Muscle of leg (tissue), 11 donors: Measurements from ENCODE around the gene ULBP1. TPM values are rescaled to one million over a fixed set of nuclear protein-coding genes. Genes with fewer than 3 reads are reported as not detected.
"Not testable (repeated sequence)": the region's sequence is repeated elsewhere in the genome, so short reads cannot be mapped to it uniquely, and the experiment has no call there.

ENCODE experiments used
- DNase-seq: peaks from one replicate; pipeline ENCODE4 v3.0.0; 2013
- H3K27ac ChIP-seq: one replicate; pipeline ENCODE4 v1.5.1; 2013; ENCODE audit warnings: mild to moderate bottlenecking, low read length, control low read depth
- H3K27me3 ChIP-seq: one replicate; pipeline ENCODE4 v1.6.1; 2013; ENCODE audit warnings: low read length; ENCODE audit not compliant: control insufficient read depth, insufficient read depth
- H3K36me3 ChIP-seq: one replicate; pipeline ENCODE4 v1.6.1; 2013; ENCODE audit warnings: low read length; ENCODE audit not compliant: control insufficient read depth, insufficient read depth
- H3K4me1 ChIP-seq: one replicate; pipeline ENCODE4 v1.6.1; 2013; ENCODE audit warnings: low read length; ENCODE audit not compliant: control insufficient read depth, insufficient read depth
- H3K4me3 ChIP-seq: one replicate; pipeline ENCODE4 v1.5.1; 2013; ENCODE audit warnings: low read length, control low read depth
- H3K9me3 ChIP-seq: replicated peaks from 2 replicates; pipeline ENCODE4 v1.6.1; 2013; ENCODE audit warnings: low read depth, low read length; ENCODE audit not compliant: control insufficient read depth
- WGBS: methylation state at CpG from one replicate; pipeline ENCODE4 v1.1.5; 2013; ENCODE audit warnings: missing lambda C conversion rate; ENCODE audit not compliant: insufficient coverage; 5-methylcytosine and 5-hydroxymethylcytosine counted together
- polyA plus RNA-seq, 8 donors: library from polyadenylated mRNA; unstranded; fragments of 120-200 nt; gene quantifications; one replicate each; pipeline versions ENCODE4 v1.2.1 to v1.2.3, GENCODE V29; 2013; ENCODE audit warnings: inconsistent platforms in 1 of 8, low replicate concordance in 1 of 8; ENCODE audit not compliant: insufficient read length in 8 of 8, insufficient read depth in 1 of 8
- total RNA-seq: library from RNA; stranded (reverse); fragments of 120-200 nt; gene quantifications from one replicate; pipeline ENCODE4 v1.2.4, GENCODE V29; 2013

Gene ULBP1
- total and polyA plus RNA-seq, 9 donors, result 0.13 to 0.71 (median 0.39) TPM

DNA sequence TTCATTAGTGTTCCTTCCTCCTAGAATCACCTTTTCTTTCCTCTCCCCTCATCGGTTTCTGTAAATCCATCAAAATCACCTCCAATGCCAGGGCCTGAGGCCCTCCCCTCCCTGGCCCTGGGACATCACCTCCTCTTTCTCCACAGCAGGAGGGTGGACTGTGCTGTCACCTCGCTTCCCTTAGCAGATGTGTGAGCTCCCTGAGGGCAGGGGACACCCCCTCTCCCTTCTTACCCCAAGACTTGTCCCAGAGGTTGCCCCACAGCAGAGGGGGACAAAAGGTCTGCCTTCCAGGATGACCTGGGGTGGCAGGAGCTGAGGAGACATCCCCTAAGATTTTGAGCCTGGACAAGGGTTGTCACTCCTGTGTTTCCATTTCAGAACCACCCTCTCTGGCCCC, 5.9 kb downstream of the ULBP1 start:
- Histone ChIP-seq H3K27ac (no peak overlapping the region), H3K4me3 (no peak overlapping the region), H3K36me3 (no peaks in the 10 kb centered on the region), H3K4me1 (peaks cover 9% of the 10 kb centered on the region), H3K27me3 (peaks cover 82% of the 10 kb centered on the region), H3K9me3 (no peaks in the 10 kb centered on the region)
- no CpG with 5 or more reads among the region's 2 CpGs for WGBS
- DNase-seq, result no peak

DNA sequence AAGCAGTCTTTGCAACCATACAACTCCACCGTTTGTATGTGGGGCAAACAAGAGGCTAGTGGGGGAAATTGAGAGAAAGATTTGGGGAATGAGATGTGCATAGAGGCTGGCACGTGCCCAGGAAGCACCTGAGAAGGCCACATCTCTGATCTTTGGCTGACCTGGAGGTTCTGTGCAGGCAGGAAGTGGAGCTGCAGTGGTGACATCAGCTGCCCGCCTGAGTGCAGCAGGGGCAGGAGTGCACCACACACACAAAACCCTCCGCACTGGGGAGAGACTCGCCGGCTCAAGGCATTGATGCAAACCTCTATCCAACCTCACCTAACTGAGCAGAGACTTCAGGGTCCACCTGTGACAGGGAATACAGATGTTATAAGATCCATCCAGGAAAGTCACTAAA, 10.7 kb downstream of the ULBP1 start:
- 29% methylated on average over 1 of the region's 6 CpGs for WGBS

DNA sequence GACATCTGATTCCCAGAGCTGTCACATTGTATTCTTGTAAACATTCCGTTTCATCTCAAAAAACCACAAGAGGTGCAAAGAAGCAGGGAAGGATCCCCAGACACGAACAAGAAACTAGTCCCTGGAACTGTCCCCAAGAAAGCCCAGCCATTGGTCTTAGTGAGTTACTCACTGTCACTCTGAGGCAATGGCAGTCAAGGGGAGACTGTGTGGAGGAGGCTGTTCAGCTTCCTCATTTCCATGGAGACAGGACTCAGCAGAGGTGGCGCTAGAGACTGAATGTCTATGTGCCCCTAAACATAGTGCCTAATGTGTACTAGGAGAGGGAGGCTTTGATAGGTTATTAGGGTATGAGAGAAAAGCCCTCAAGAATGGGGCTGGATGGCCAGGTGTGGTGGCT, 11.1 kb downstream of the ULBP1 start:
- H3K27ac ChIP-seq, result no peak overlapping the region
- no peaks in the 10 kb centered on the region for H3K36me3 ChIP-seq
- 17% methylated on average over 2 of the region's 3 CpGs for WGBS
- no peaks in the 10 kb centered on the region for H3K4me1 ChIP-seq
- no peak for DNase-seq
- no peaks in the 10 kb centered on the region for H3K9me3 ChIP-seq
- H3K27me3 ChIP-seq, result peaks cover 69% of the 10 kb centered on the region
- no peak overlapping the region for H3K4me3 ChIP-seq

More for the DNA sequence above, 10.7 kb downstream of the ULBP1 start:
- peaks cover 73% of the 10 kb centered on the region for H3K27me3 ChIP-seq
- H3K4me3 ChIP-seq, H3K27ac ChIP-seq, H3K36me3 ChIP-seq, DNase-seq, H3K9me3 ChIP-seq, H3K4me1 ChIP-seq: not testable (repeated sequence)

DNA sequence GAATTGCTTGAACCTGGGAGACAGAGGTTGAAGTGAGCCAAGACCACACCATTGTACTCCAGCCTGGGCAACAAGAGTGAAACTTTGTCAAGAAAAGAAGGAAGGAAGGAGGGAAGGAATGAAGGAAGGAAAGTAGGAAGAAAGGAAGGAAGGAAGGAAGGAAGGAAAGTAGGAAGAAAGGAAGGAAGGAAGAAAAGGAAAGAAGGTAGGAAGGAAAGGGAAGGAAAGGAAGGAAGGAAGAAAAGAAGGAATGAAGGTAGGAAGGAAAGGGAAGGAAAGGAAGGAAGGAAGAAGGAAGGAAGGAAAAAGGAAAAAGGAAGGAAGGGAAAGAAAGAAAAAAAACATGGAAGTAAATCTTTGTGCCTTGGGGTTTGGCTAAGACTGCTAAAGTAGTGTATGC, 11.7 kb downstream of the ULBP1 start:
- Histone ChIP-seq H3K27me3 (peaks cover 67% of the 10 kb centered on the region), H3K36me3 (no peaks in the 10 kb centered on the region), H3K4me3 (no peak overlapping the region), H3K9me3 (no peaks in the 10 kb centered on the region), H3K27ac (no peak overlapping the region), H3K4me1 (no peaks in the 10 kb centered on the region)
- DNase-seq, result no peak

DNA sequence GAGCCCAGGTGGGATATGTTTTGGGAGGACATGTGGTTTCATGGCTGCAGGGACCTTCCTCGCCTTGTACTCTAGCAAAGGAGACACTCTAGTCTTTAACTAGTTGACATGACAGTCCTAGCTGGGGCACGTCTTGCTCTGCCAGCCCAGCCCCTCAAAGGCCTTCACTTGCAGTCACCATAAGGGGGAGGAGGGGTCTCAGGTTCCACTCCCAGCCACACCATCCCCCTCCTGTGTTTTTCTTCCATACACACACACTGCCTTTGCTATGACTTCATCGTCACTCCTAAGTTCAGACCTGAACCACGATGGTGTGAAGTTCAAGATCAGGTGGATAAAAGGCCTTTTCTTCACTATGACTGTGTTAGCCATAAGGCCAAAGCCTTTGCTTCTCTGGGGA, 13.5 kb downstream of the ULBP1 start:
- no peaks in the 10 kb centered on the region for H3K4me1 ChIP-seq
- WGBS, result 20% methylated on average over 2 of the region's 4 CpGs
- H3K9me3 ChIP-seq, result no peaks in the 10 kb centered on the region
- no peaks in the 10 kb centered on the region for H3K36me3 ChIP-seq
- H3K4me3 ChIP-seq, result no peak overlapping the region
- H3K27ac ChIP-seq, result no peak overlapping the region
- no peak for DNase-seq
- H3K27me3 ChIP-seq, result peaks cover 68% of the 10 kb centered on the region

DNA sequence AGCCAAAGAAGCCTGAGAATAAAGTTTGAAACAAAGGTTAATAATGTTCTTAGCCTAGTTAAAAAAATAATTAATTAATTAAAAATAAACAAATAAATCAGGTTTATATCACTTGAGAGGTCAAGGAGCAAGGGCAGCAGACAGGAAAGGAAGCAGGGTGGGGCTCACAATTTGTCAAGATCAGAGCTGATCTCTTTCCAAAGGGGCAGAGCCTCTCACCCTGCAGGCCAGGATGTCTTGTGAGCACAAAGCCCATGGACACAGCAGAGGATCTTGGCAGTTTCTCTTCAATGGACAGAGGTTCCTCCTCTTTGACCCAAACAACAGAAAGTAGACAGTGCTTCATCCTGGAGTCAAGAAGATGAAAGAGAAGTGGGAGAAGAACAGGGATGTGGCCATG, 14.9 kb downstream of the ULBP1 start:
- Histone ChIP-seq H3K9me3 (no peaks in the 10 kb centered on the region), H3K4me3 (no peak overlapping the region), H3K27me3 (peaks cover 75% of the 10 kb centered on the region), H3K36me3 (no peaks in the 10 kb centered on the region), H3K27ac (no peak overlapping the region), H3K4me1 (no peaks in the 10 kb centered on the region)
- DNase-seq, result no peak

DNA sequence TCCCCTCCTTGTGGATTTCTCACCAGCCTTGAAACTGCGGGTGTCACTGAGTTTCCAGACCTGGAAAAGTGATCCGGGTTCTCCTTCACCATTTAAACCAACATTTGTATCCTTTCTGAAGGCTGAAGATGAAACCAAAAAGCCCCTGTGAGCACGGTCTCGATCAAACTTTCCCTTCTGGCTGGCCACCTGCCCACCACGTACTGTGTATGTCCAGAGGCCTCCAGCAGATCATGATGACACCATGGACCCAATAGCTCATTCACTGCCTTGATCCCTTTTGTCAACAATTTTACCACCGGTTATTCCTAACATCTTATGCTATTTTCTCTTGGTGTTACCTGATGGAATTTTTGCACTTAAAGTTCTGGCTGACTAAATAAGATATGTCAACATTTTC, 15.6 kb downstream of the ULBP1 start:
- Histone ChIP-seq H3K4me3 (no peak overlapping the region), H3K9me3 (no peaks in the 10 kb centered on the region), H3K36me3 (no peaks in the 10 kb centered on the region), H3K27me3 (peaks cover 69% of the 10 kb centered on the region), H3K4me1 (no peaks in the 10 kb centered on the region), H3K27ac (no peak overlapping the region)
- WGBS, result 64% methylated on average over 4 of the region's 6 CpGs
- DNase-seq, result no peak

DNA sequence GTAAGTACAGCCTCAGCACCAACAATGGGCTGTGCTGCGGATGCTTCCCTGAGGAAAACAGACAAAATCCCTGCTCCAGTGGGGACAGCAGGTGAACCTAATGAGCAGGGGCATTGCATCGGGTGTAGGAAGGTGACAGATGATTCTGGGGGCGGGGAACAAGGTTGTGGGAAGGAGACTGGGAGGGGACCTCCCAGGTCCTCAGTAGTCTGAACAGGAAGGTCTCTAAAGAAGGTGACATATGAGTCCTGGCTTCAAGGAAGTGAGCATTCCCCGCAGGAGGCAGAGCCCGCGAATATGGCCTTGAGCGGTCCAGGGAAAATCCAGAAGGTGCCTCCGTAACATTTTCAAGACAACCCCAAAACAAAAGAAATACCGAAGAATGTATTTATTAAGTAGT, 19.4 kb downstream of the ULBP1 start:
- WGBS, result 0% methylated on average over 2 of the region's 9 CpGs
- Histone ChIP-seq H3K27ac (no peak overlapping the region), H3K36me3 (no peaks in the 10 kb centered on the region), H3K9me3 (peaks cover 5% of the 10 kb centered on the region), H3K4me1 (no peaks in the 10 kb centered on the region), H3K27me3 (peaks cover 77% of the 10 kb centered on the region), H3K4me3 (no peak overlapping the region)
- DNase-seq, result no peak

DNA sequence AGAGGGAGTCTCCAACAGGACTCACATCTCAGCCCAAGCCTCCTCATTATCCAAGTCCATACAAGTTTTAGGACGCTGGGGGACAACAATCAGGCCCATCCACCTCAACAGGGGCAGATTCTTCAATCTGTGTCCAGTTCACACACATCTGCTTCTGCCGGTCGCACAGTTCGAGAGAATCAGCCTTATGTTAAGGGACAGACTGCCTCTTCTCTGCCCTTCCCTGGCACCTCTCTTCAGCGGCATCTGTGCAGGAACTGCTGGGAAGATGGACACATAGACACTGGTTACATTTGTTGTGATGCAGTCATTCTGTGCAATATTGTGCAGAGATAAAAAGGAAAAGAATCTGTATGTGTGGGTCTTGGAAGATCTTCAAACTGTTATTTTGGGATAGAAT, 21.0 kb downstream of the ULBP1 start:
- WGBS, result no CpG with 5 or more reads among the region's 5 CpGs
- H3K36me3 ChIP-seq, result no peaks in the 10 kb centered on the region
- H3K4me1 ChIP-seq, result peaks cover 3% of the 10 kb centered on the region
- no peak for DNase-seq
- H3K4me3 ChIP-seq, result no peak overlapping the region
- H3K9me3 ChIP-seq, result peaks cover 5% of the 10 kb centered on the region
- no peak overlapping the region for H3K27ac ChIP-seq
- peaks cover 83% of the 10 kb centered on the region for H3K27me3 ChIP-seq

DNA sequence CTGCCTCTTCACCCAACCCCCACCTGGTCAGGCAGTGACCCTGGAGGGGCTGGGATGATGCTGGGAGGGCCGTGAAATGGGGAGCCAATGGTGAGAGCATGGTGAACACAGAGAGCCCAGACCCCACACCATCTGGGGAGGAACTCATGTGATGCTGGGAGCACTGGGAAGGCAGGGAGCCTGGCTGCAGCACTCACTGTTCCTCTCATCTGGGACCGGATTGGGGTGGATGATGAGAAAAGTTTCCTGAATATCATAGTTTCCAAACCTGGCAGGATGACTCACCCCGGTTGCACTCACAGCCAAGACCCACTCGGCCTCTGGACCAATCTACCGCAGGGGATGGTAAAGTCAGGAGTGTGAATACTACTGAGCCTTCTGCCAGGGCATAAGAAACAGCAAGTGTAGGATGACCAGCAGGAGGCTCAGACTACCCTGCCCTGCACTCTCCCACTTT, 21.8 kb downstream of the ULBP1 start:
- peaks cover 87% of the 10 kb centered on the region for H3K27me3 ChIP-seq
- H3K36me3 ChIP-seq, result no peaks in the 10 kb centered on the region
- DNase-seq, result no peak
- no peak overlapping the region for H3K4me3 ChIP-seq
- H3K4me1 ChIP-seq, result peaks cover 10% of the 10 kb centered on the region
- H3K9me3 ChIP-seq, result peaks cover 5% of the 10 kb centered on the region
- WGBS, result no CpG with 5 or more reads among the region's 5 CpGs
- no peak overlapping the region for H3K27ac ChIP-seq

DNA sequence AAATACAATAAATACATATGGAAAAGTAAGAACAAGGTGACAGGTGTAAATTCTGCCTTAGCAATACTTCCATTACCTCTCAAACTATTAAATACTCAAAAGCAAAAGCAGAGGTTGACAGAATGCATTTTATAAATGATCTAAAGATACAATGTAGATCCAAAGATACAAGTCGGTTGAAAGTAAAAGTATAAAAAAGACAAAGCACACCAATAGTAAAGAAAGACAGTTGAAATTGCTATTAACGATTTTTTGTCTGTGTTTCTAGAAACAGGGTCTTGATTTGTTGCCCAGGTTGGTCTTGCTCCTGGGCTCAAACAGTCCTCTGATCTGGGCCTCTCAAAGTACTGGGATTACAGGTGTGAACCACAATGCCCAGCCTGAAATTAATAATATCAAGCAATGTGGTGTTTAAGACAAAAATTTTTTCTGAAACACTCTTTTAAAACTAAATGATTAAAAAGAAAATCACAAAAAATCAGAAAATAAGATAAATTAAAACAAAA, 23.9 kb downstream of the ULBP1 start:
- Histone ChIP-seq H3K36me3 (no peaks in the 10 kb centered on the region), H3K4me3 (no peak overlapping the region), H3K9me3 (peaks cover 5% of the 10 kb centered on the region), H3K27ac (no peak overlapping the region), H3K4me1 (peaks cover 19% of the 10 kb centered on the region), H3K27me3 (peaks cover 87% of the 10 kb centered on the region)
- WGBS, result 33% methylated on average over 1 of the region's 2 CpGs
- DNase-seq, result no peak
